HG03354 (cell line): ENCODE data around the gene AADAC.
A peak's percentile ranks its signal among the peaks of the same experiment; 100 is the strongest.
"Not testable (repeated sequence)": the region's sequence is repeated elsewhere in the genome, so short reads cannot be mapped to it uniquely, and the experiment has no call there.

ENCODE experiments used
- ATAC-seq: cut with Tn5 transposase; IDR thresholded peaks from one replicate; pipeline ENCODE4 v1.9.1; 2021; ENCODE audit warnings: mild to moderate bottlenecking; ENCODE audit not compliant: unreplicated experiment, poor library complexity, severe bottlenecking

The AADAC gene

GRCh38 chr3:151850065-151850464 is 36.1 kb downstream of the AADAC start:
- not testable (repeated sequence) for ATAC-seq

- no peak for ATAC-seq
These were observed 38.3 kb downstream of the AADAC start for GRCh38 chr3:151852074-151852811.

GRCh38 chr3:151856118-151856517 is 42.2 kb downstream of the AADAC start:
- no peak for ATAC-seq

- no peak for ATAC-seq
These were observed 42.7 kb downstream of the AADAC start for GRCh38 chr3:151856641-151857040.

- no peak for ATAC-seq
These were observed 45.3 kb downstream of the AADAC start for GRCh38 chr3:151859233-151859673.

GRCh38 chr3:151859905-151860304 is 46.0 kb downstream of the AADAC start:
- ATAC-seq: no peak

GRCh38 chr3:151863611-151864010 is 49.7 kb downstream of the AADAC start:
- no peak for ATAC-seq

GRCh38 chr3:151864423-151865101 is 50.6 kb downstream of the AADAC start:
- no peak for ATAC-seq

- ATAC-seq: no peak
These were observed 52.9 kb downstream of the AADAC start for GRCh38 chr3:151866711-151867410.

- ATAC-seq: no peak
These were observed 53.8 kb downstream of the AADAC start for GRCh38 chr3:151867666-151868065.

GRCh38 chr3:151869181-151869580 is 55.3 kb downstream of the AADAC start:
- no peak for ATAC-seq

GRCh38 chr3:151871639-151872468 is 57.9 kb downstream of the AADAC start:
- ATAC-seq: peak; percentile 67

GRCh38 chr3:151873398-151873797 is 59.5 kb downstream of the AADAC start, which contains the start of gene SUCNR1:
Gene SUCNR1, plus strand, starts transcription at chr3:151873643. Its CDS starts 6,250 bp downstream, at chr3:151879893.
- ATAC-seq: no peak

- not testable (repeated sequence) for ATAC-seq
These were observed 60.2 kb downstream of the AADAC start for GRCh38 chr3:151874079-151874478.

- ATAC-seq: peak; percentile 89
These were observed 61.8 kb downstream of the AADAC start for GRCh38 chr3:151875759-151876158.

GRCh38 chr3:151877269-151877668 is 63.4 kb downstream of the AADAC start:
- ATAC-seq: no peak
